OCI-LY7 (cell line): ENCODE measurements around the gene GALNT12. TPM values are rescaled to one million over a fixed set of nuclear protein-coding genes. Genes with fewer than 3 reads are reported as not detected.

Source experiments
- BruUV-seq: library from RNA; stranded (reverse); fragments of 400-500 nt; replicated peaks from 2 replicates; lab custom pipeline; 2021; lab: Mats Ljungman, UMichigan
- CTCF ChIA-PET: fragments of 300-600 bp; sonication (Branson Sonifier 250); formaldehyde crosslinking; loops from one replicate; lab custom pipeline; 2022; ENCODE audit warnings: antibody characterized with exemption; ENCODE audit not compliant: unreplicated experiment; lab: Charles Lee
- POLR2A ChIA-PET: fragments of 300-600 bp; sonication (Branson Sonifier 250); formaldehyde crosslinking; loops from one replicate; lab custom pipeline; 2022; ENCODE audit warnings: antibody characterized with exemption; lab: Charles Lee
- DNase-seq: peaks from one replicate; pipeline ENCODE4 v3.0.0-alpha.2; 2015; ENCODE audit warnings: low spot score
- H2AFZ ChIP-seq: fragments of 200-600 bp; sonication (generic), shearing (Covaris generic); 2 replicates; pipeline ENCODE4 v1.6.1; 2014; ENCODE audit warnings: mild to moderate bottlenecking, antibody characterized with exemption, low read length, moderate library complexity
- H3K27ac ChIP-seq: fragments of 200-600 bp; sonication (generic); 2 replicates; pipeline ENCODE4 v1.5.1; 2014; ENCODE audit warnings: mixed run types, low read depth, mild to moderate bottlenecking, moderate library complexity, low read length, inconsistent platforms; ENCODE audit not compliant: poor library complexity, severe bottlenecking
- H3K36me3 ChIP-seq: fragments of 200-600 bp; sonication (generic); 2 replicates; pipeline ENCODE4 v1.6.1; 2014; ENCODE audit warnings: mild to moderate bottlenecking, antibody characterized with exemption, low read length, moderate library complexity, mixed read lengths; ENCODE audit not compliant: insufficient read depth
- H3K4me1 ChIP-seq: fragments of 200-600 bp; sonication (generic); 2 replicates; pipeline ENCODE4 v1.5.1; 2014; ENCODE audit warnings: mild to moderate bottlenecking, low read length; ENCODE audit not compliant: insufficient read depth, poor library complexity, severe bottlenecking
- H3K4me2 ChIP-seq: fragments of 200-600 bp; sonication (generic); 2 replicates; pipeline ENCODE4 v1.6.1; 2014; ENCODE audit warnings: mild to moderate bottlenecking, low read length
- H3K4me3 ChIP-seq: fragments of 200-600 bp; sonication (generic); 2 replicates; pipeline ENCODE4 v1.5.1; 2014; ENCODE audit warnings: mild to moderate bottlenecking, low read depth, low read length; ENCODE audit not compliant: poor library complexity, severe bottlenecking
- H3K79me2 ChIP-seq: fragments of 200-600 bp; sonication (generic); 2 replicates; pipeline ENCODE4 v1.6.1; 2016; ENCODE audit warnings: low read depth, mild to moderate bottlenecking, low read length, moderate library complexity, mixed read lengths; ENCODE audit not compliant: insufficient read depth
- H3K9me2 ChIP-seq: fragments of 200-600 bp; sonication (generic); 2 replicates; pipeline ENCODE4 v1.6.1; 2016; ENCODE audit warnings: mild to moderate bottlenecking, low read length, mixed read lengths; ENCODE audit not compliant: insufficient read depth
- H3K9me3 ChIP-seq: fragments of 200-600 bp; sonication (generic); 2 replicates; pipeline ENCODE4 v1.6.1; 2014; ENCODE audit warnings: mild to moderate bottlenecking, mixed run types, low read length, mixed read lengths
- H4K20me1 ChIP-seq: fragments of 200-600 bp; sonication (generic); 2 replicates; pipeline ENCODE4 v1.6.1; 2014; ENCODE audit warnings: mild to moderate bottlenecking, antibody characterized with exemption, low read length, moderate library complexity, mixed read lengths; ENCODE audit not compliant: insufficient read depth
- EZH2phosphoT487 ChIP-seq: fragments of 200-600 bp; sonication (generic); IDR thresholded peaks from 2 replicates; pipeline ENCODE4 v1.6.1; 2018; ENCODE audit warnings: low read depth, borderline replicate concordance, mild to moderate bottlenecking, mixed run types, antibody characterized with exemption, low read length, moderate library complexity, mixed read lengths
- intact Hi-C: fragments of 100-400 bp; cut with micrococcal nuclease; formaldehyde crosslinking; loops from one replicate; pipeline ENCODE4 v1.10.0; 2022; ENCODE audit not compliant: unreplicated experiment
- total RNA-seq, 2 experiments: library from RNA; depleted of rRNA in 1 of 2; stranded (reverse); fragments of >200 nt in 1 of 2; shearing (Covaris generic) in 1 of 2; gene quantifications; 2 replicates each; pipeline ENCODE4 v1.2.3, GENCODE V29; 2014 to 2022
- TF ChIP-seq, protein P1 (sequence below): fragments of 200-600 bp; sonication (generic); conservative IDR thresholded peaks from 2 replicates; pipeline ENCODE4 v1.5.1; 2014; ENCODE audit warnings: mild to moderate bottlenecking, antibody characterized with exemption, low read length, moderate library complexity, mixed read lengths

Gene GALNT12
- total RNA-seq, 2 experiments from 2014 or later: 5.5 to 9.7 TPM

DNA sequence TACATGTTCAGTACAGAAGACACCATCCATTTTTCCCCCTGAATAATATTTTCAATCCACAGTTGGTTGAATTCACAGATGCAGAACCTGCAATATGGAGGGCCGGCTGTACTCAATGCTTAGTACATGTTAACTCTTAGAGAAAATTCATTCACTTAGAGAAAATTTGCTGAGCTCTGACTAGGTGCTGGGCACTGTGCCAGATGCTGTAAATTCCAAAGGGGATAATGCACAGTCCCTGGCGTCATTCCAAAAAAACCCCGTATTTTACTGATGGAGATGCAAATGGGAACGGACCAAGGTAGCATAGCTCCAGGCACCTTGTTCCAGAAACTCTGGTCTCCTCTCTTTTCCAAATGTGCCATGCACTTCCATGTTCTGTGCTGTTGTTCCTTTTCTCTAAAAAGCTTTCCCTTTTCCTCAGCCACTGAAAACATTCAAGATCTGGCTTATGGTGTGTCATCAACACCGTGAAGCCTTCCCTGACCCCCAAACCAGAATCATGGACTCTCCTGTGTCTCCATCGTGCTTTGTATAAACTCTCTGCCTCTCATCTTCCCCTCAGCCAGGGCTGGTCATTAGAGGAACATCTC lies 80.5 kb downstream of the GALNT12 start:
- no peak overlapping the region for H2AFZ ChIP-seq
- H3K79me2 ChIP-seq: no peaks in the 10 kb centered on the region
- H3K36me3 ChIP-seq: no peaks in the 10 kb centered on the region
- no peak overlapping the region for H3K27ac ChIP-seq
- POLR2A ChIA-PET: no interaction called here
- TF ChIP-seq, protein P1, sequence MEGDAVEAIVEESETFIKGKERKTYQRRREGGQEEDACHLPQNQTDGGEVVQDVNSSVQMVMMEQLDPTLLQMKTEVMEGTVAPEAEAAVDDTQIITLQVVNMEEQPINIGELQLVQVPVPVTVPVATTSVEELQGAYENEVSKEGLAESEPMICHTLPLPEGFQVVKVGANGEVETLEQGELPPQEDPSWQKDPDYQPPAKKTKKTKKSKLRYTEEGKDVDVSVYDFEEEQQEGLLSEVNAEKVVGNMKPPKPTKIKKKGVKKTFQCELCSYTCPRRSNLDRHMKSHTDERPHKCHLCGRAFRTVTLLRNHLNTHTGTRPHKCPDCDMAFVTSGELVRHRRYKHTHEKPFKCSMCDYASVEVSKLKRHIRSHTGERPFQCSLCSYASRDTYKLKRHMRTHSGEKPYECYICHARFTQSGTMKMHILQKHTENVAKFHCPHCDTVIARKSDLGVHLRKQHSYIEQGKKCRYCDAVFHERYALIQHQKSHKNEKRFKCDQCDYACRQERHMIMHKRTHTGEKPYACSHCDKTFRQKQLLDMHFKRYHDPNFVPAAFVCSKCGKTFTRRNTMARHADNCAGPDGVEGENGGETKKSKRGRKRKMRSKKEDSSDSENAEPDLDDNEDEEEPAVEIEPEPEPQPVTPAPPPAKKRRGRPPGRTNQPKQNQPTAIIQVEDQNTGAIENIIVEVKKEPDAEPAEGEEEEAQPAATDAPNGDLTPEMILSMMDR: no peak
- no peak for TF ChIP-seq EZH2phosphoT487
- intact Hi-C loops: no loop called here
- CTCF ChIA-PET: no interaction called here
- DNase-seq: no peak
- H3K4me1 ChIP-seq: no peaks in the 10 kb centered on the region
- no peaks in the 10 kb centered on the region for H4K20me1 ChIP-seq
- H3K9me3 ChIP-seq: no peaks in the 10 kb centered on the region
- no TSS peak for BruUV-seq
- no peaks in the 10 kb centered on the region for H3K9me2 ChIP-seq
- H3K4me2 ChIP-seq: no peak overlapping the region
- H3K4me3 ChIP-seq: no peak overlapping the region

GRCh38 chr9:98888801-98889421 lies 81.4 kb downstream of the GALNT12 start:
- H3K4me3 ChIP-seq: no peak overlapping the region
- DNase-seq: no peak
- POLR2A ChIA-PET: no interaction called here
- TF ChIP-seq, protein P1: no peak
- no peak for TF ChIP-seq EZH2phosphoT487
- H3K4me1 ChIP-seq: no peaks in the 10 kb centered on the region
- no peaks in the 10 kb centered on the region for H3K36me3 ChIP-seq
- H3K9me3 ChIP-seq: no peaks in the 10 kb centered on the region
- no peak overlapping the region for H3K27ac ChIP-seq
- CTCF ChIA-PET: no interaction called here
- H4K20me1 ChIP-seq: no peaks in the 10 kb centered on the region
- no peaks in the 10 kb centered on the region for H3K9me2 ChIP-seq
- H3K4me2 ChIP-seq: peak overlapping the region; percentile 36; the same call in 1 of the 2 replicates
- intact Hi-C loops: no loop called here
- no peaks in the 10 kb centered on the region for H3K79me2 ChIP-seq
- no peak overlapping the region for H2AFZ ChIP-seq
- BruUV-seq: no TSS peak

GRCh38 chr9:98890256-98890655 lies 82.8 kb downstream of the GALNT12 start:
- intact Hi-C loops: no loop called here
- no peaks in the 10 kb centered on the region for H3K79me2 ChIP-seq
- ChIA-PET CTCF (no interaction called here), POLR2A (no interaction called here)
- TF ChIP-seq, protein P1: no peak
- no peak for TF ChIP-seq EZH2phosphoT487
- no peak overlapping the region for H2AFZ ChIP-seq
- H3K9me3 ChIP-seq: no peaks in the 10 kb centered on the region
- BruUV-seq: no TSS peak
- H3K4me2 ChIP-seq: no peak overlapping the region
- DNase-seq: no peak
- H4K20me1 ChIP-seq: no peaks in the 10 kb centered on the region
- H3K4me1 ChIP-seq: no peaks in the 10 kb centered on the region
- no peaks in the 10 kb centered on the region for H3K36me3 ChIP-seq
- no peaks in the 10 kb centered on the region for H3K9me2 ChIP-seq
- no peak overlapping the region for H3K27ac ChIP-seq
- H3K4me3 ChIP-seq: no peak overlapping the region
